Activated T-cell treated with anti-CD3 and anti-CD28 coated beads, Interleukin-2, amount 50 U/mL, for 1 hour (primary cell): ENCODE results near the gene IQSEC1.

Experiments
- DNase-seq: peaks from one replicate; pipeline ENCODE4 v3.0.0-alpha.2; 2020

The IQSEC1 gene

GRCh38 chr3:12995389-12996180 is 77.6 kb downstream of the IQSEC1 start:
- DNase-seq, result no peak

GRCh38 chr3:12994607-12995388 is 78.4 kb downstream of the IQSEC1 start:
- peak; percentile 92 for DNase-seq

GRCh38 chr3:12994357-12994606 is 78.9 kb downstream of the IQSEC1 start:
- DNase-seq, result no peak

- peak; percentile 45 for DNase-seq
Measured at GRCh38 chr3:12993517-12994356, 79.5 kb downstream of the IQSEC1 start.

GRCh38 chr3:12992629-12993516 is 80.4 kb downstream of the IQSEC1 start:
- DNase-seq, result no peak

- no peak for DNase-seq
Measured at GRCh38 chr3:12991861-12992281, 81.4 kb downstream of the IQSEC1 start.

- DNase-seq, result no peak
Measured at GRCh38 chr3:12991481-12991837, 81.8 kb downstream of the IQSEC1 start.

GRCh38 chr3:12990781-12991480 is 82.3 kb downstream of the IQSEC1 start:
- no peak for DNase-seq

- no peak for DNase-seq
Measured at GRCh38 chr3:12990306-12990705, 82.9 kb downstream of the IQSEC1 start.

- no peak for DNase-seq
Measured at GRCh38 chr3:12988728-12989454, 84.3 kb downstream of the IQSEC1 start.

GRCh38 chr3:12987602-12988001 is 85.6 kb downstream of the IQSEC1 start:
- DNase-seq, result no peak

- no peak for DNase-seq
Measured at GRCh38 chr3:12986986-12987385, 86.2 kb downstream of the IQSEC1 start.

GRCh38 chr3:12986521-12986920 is 86.7 kb downstream of the IQSEC1 start:
- no peak for DNase-seq

- no peak for DNase-seq
Measured at GRCh38 chr3:12986031-12986430, 87.2 kb downstream of the IQSEC1 start.

GRCh38 chr3:12985148-12985547 is 88.1 kb downstream of the IQSEC1 start:
- DNase-seq, result no peak

GRCh38 chr3:12984023-12984823 is 89.0 kb downstream of the IQSEC1 start:
- peak; percentile 62 for DNase-seq

GRCh38 chr3:12983319-12983718 is 89.9 kb downstream of the IQSEC1 start:
- no peak for DNase-seq

GRCh38 chr3:12982619-12983101 is 90.6 kb downstream of the IQSEC1 start:
- no peak for DNase-seq

GRCh38 chr3:12981306-12982275 is 91.6 kb downstream of the IQSEC1 start:
- DNase-seq, result no peak
